MCF 10A (cell line): ENCODE measurements around the gene MTUS2. TPM values are rescaled to one million over a fixed set of nuclear protein-coding genes. Genes with fewer than 3 reads are reported as not detected.

Experiments
- BruUV-seq: library from RNA; stranded (reverse); fragments of 400-500 nt; replicated peaks from 2 replicates; lab custom pipeline; 2021; lab: Mats Ljungman, UMichigan
- CTCF ChIA-PET: fragments of 300-600 bp; sonication (Branson Sonifier 250); formaldehyde crosslinking; extraction: SDS; loops from one replicate; lab custom pipeline; 2021; ENCODE audit warnings: antibody characterized with exemption, inconsistent platforms; lab: Yijun Ruan, JAX
- POLR2A ChIA-PET: fragments of 300-600, 350-650 bp; sonication (Branson Sonifier 250); formaldehyde crosslinking; extraction: SDS; loops from one replicate; lab custom pipeline; 2020; ENCODE audit warnings: antibody characterized with exemption, inconsistent platforms; lab: Yijun Ruan, JAX
- DNase-seq: peaks from one replicate; pipeline ENCODE4 v3.0.0-alpha.2; 2018; ENCODE audit not compliant: unreplicated experiment
- H3K27ac Mint-ChIP-seq: one replicate; pipeline ENCODE4 v1.8.0; 2022; ENCODE audit warnings: mild to moderate bottlenecking, low read depth, mixed read lengths; ENCODE audit not compliant: unreplicated experiment
- H3K27me3 Mint-ChIP-seq: one replicate; pipeline ENCODE4 v1.8.0; 2022; ENCODE audit warnings: mixed read lengths; ENCODE audit not compliant: insufficient read depth, unreplicated experiment
- H3K36me3 Mint-ChIP-seq: one replicate; pipeline ENCODE4 v1.8.0; 2022; ENCODE audit warnings: mild to moderate bottlenecking, moderate library complexity, mixed read lengths; ENCODE audit not compliant: insufficient read depth, unreplicated experiment
- H3K4me1 Mint-ChIP-seq: one replicate; pipeline ENCODE4 v1.8.0; 2022; ENCODE audit warnings: mixed read lengths; ENCODE audit not compliant: insufficient read depth, unreplicated experiment
- H3K4me3 Mint-ChIP-seq: one replicate; pipeline ENCODE4 v1.8.0; 2022; ENCODE audit warnings: mild to moderate bottlenecking, moderate library complexity, mixed read lengths; ENCODE audit not compliant: unreplicated experiment
- H3K9me3 Mint-ChIP-seq: one replicate; pipeline ENCODE4 v1.8.0; 2022; ENCODE audit warnings: mixed read lengths; ENCODE audit not compliant: unreplicated experiment
- intact Hi-C: fragments of 100-400 bp; cut with micrococcal nuclease; formaldehyde crosslinking; loops from 2 replicates; pipeline ENCODE4 v1.14.1; 2022
- total RNA-seq: library from RNA; stranded (reverse); gene quantifications from 2 replicates; pipeline ENCODE4 v1.2.3, GENCODE V29; 2022
- TF ChIP-seq, protein P1 (sequence below): fragments of 200-600 bp; IDR thresholded peaks from one replicate; pipeline ENCODE4 v1.8.0; 2022; ENCODE audit warnings: antibody characterized with exemption, mild to moderate bottlenecking; ENCODE audit not compliant: unreplicated experiment

MTUS2 gene
- total RNA-seq, 1 experiment from 2014 or later = not detected

DNA sequence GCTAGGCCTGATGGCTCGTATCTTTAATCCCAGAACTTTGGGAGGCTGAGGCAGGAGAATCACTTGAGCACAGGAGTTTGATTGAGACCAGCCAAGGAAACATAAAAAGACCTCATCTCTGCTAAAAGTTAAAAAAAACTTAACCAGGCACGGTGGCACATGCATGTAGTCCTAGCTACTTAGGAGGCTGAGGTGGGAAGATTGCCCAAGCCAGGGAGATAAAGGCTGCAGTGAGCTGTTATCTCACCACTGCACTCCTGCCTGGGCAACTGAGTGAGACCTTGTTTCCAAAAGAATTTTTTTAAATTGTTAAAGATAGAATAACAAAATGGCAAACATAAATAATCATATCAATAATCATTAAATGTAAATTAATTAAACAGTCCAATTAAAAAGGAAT lies 365.8 kb downstream of the MTUS2 start:
- BruUV-seq = no TSS peak
- no peak overlapping the region for H3K4me3 Mint-ChIP-seq
- intact Hi-C loops = no loop called here

DNA sequence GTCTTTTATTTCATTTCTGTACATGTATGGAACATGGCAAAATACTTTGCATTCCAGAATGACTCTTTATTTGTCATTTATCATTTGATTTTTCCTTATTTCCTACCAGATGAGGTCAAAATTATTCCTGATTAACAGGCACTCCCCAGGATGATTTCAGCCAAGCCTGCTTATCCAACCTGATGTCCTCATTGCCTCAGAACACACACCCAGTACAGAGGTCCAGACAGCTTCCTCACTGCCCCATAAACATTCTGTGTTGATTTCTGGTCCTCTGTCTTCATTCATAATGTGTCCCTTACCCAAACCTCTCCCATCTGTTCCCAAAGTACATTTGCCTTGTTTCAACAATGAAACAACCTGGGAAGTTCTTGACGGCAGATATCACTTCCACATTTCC lies 367.4 kb downstream of the MTUS2 start:
- Mint-ChIP-seq H3K4me1 (no peaks in the 10 kb centered on the region), H3K27me3 (no peaks in the 10 kb centered on the region), H3K27ac (no peak overlapping the region), H3K36me3 (no peaks in the 10 kb centered on the region), H3K4me3 (no peak overlapping the region), H3K9me3 (peaks cover 51% of the 10 kb centered on the region)
- ChIA-PET POLR2A (interaction anchor here (0.7 to 1.0 kb wide), 2 partner anchors 17 to 39 kb away, joined by 3 to 5 read pairs; no protein-coding TSS in a partner anchor), CTCF (interaction anchor here (0.5 to 1.1 kb wide), 2 partner anchors 76 to 664 kb away, joined by 3 read pairs; no protein-coding TSS in a partner anchor)
- intact Hi-C loops = no loop called here
- DNase-seq = no peak
- BruUV-seq = no TSS peak
- TF ChIP-seq, protein P1, sequence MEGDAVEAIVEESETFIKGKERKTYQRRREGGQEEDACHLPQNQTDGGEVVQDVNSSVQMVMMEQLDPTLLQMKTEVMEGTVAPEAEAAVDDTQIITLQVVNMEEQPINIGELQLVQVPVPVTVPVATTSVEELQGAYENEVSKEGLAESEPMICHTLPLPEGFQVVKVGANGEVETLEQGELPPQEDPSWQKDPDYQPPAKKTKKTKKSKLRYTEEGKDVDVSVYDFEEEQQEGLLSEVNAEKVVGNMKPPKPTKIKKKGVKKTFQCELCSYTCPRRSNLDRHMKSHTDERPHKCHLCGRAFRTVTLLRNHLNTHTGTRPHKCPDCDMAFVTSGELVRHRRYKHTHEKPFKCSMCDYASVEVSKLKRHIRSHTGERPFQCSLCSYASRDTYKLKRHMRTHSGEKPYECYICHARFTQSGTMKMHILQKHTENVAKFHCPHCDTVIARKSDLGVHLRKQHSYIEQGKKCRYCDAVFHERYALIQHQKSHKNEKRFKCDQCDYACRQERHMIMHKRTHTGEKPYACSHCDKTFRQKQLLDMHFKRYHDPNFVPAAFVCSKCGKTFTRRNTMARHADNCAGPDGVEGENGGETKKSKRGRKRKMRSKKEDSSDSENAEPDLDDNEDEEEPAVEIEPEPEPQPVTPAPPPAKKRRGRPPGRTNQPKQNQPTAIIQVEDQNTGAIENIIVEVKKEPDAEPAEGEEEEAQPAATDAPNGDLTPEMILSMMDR = no peak

More for the DNA sequence above, 365.8 kb downstream of the MTUS2 start:
- Mint-ChIP-seq H3K4me1 (no peaks in the 10 kb centered on the region), H3K27ac (no peak overlapping the region), H3K9me3 (peaks cover 49% of the 10 kb centered on the region), H3K27me3 (no peaks in the 10 kb centered on the region), H3K36me3 (no peaks in the 10 kb centered on the region)
- POLR2A ChIA-PET = no interaction called here
- DNase-seq = no peak
- TF ChIP-seq, protein P1 = no peak
- CTCF ChIA-PET = no interaction called here

DNA sequence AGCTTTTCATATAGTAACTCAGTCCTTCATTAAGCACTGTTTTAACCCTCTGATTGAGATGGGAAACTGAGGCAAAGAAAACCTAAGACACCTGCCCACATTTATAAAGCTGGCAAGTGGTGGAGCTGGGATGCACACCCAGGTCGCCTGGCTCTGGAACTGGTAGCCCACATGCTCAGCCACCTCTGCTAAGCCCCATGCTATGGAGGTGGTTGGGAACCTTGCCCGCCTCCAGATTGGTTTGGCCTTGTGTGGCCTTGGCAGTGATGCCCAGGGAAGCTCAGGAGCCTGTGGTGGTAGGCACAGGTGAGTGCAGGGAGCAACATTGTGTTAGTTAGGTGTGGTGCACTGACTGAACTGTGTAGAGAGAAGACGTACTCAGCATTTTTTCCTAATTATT lies 370.2 kb downstream of the MTUS2 start:
- TF ChIP-seq, protein P1 = no peak
- no peaks in the 10 kb centered on the region for H3K27me3 Mint-ChIP-seq
- no peaks in the 10 kb centered on the region for H3K36me3 Mint-ChIP-seq
- no TSS peak for BruUV-seq
- ChIA-PET POLR2A (no interaction called here), CTCF (interaction anchor here (1.3 kb wide), 1 partner anchor 26 kb away, joined by 3 read pairs; no protein-coding TSS in a partner anchor)
- H3K4me1 Mint-ChIP-seq = no peaks in the 10 kb centered on the region
- no peak for DNase-seq
- H3K4me3 Mint-ChIP-seq = no peak overlapping the region
- peaks cover 42% of the 10 kb centered on the region for H3K9me3 Mint-ChIP-seq
- intact Hi-C loops = no loop called here
- no peak overlapping the region for H3K27ac Mint-ChIP-seq

DNA sequence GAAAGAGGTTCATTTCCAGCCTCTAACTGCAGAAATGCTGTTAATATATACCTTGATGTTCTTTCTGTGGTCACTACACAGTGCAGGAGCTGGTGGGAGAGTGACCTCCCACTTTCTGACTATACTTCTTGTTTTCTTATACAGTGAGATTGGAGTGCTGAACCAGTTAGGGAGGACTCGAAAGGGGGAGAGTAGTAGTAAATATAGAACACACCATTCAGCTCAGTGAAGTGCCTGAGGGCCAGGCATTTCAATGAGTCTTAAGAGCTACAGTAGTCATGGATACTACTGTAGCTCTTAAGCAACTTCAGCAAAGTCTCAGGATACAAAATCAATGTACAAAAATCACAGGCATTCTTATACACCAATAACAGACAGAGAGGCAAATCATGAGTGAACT lies 372.9 kb downstream of the MTUS2 start:
- TF ChIP-seq, protein P1 = no peak

More for the DNA sequence above, 372.9 kb downstream of the MTUS2 start:
- H3K4me3 Mint-ChIP-seq = no peak overlapping the region
- H3K4me1 Mint-ChIP-seq = no peaks in the 10 kb centered on the region
- no peak for DNase-seq
- no TSS peak for BruUV-seq
- H3K27ac Mint-ChIP-seq = no peak overlapping the region
- no peaks in the 10 kb centered on the region for H3K27me3 Mint-ChIP-seq
- peaks cover 34% of the 10 kb centered on the region for H3K9me3 Mint-ChIP-seq
- H3K36me3 Mint-ChIP-seq = no peaks in the 10 kb centered on the region
- POLR2A ChIA-PET = interaction anchor here (0.7 kb wide), 1 partner anchor 536 kb away, joined by 3 read pairs; no protein-coding TSS in a partner anchor
- intact Hi-C loops = no loop called here
- CTCF ChIA-PET = no interaction called here
